HG03159 (cell line): ENCODE measurements around the gene CRIP3.
"Not testable (repeated sequence)": the region's sequence is repeated elsewhere in the genome, so short reads cannot be mapped to it uniquely, and the experiment has no call there.

Source experiments
- ATAC-seq: cut with Tn5 transposase; IDR thresholded peaks from one replicate; pipeline ENCODE4 v1.9.1; 2021; ENCODE audit warnings: mild to moderate bottlenecking, moderate library complexity; ENCODE audit not compliant: unreplicated experiment

CRIP3 gene, protein sequence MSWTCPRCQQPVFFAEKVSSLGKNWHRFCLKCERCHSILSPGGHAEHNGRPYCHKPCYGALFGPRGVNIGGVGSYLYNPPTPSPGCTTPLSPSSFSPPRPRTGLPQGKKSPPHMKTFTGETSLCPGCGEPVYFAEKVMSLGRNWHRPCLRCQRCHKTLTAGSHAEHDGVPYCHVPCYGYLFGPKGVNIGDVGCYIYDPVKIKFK

DNA sequence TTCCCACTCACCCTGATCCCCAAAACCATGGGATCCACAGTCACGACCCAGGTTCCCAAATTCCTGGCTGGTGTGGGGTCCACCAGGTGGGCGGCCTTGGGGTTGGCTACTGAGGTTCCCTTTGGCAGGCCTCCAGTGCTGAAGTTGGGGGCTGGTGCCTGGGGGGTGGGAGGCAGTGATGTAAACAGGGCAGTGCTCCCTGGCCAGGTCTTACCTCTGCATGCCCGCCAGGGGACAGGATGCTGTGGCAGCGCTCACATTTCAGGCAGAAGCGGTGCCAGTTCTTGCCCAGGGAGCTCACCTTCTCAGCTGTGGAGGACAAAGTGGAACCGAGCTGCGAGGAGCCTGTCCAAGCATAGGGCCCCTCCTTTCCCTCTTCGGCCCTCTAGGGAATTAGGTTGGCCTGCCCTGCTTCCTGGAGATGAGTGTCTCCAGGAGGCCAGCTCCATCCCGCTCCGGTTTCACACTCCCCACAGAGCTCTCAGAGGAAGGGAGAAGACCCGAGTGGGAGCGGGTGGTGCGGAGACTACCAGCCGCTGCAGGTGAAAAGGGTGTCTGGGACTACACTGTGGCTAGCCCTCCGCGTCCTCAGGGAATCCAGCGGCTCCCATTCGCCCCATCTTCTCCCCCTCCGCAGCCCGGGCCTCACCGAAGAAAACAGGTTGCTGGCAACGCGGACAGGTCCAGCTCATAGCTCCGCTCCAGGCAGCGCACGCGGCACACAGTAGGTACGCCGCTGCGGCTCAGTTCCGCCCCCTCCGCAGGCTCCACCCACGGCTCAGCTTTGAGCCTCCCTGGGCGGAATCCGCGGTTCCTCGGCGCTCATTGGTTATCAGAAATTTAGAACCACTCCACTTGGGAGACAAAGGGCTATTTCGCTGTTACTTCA is at the start of gene CRIP3:
Gene CRIP3 (minus strand): TSS at position 726 of the 889 bp plus-strand sequence. CDS start 34 bp downstream, at position 692.
- ATAC-seq: peak; percentile 53

DNA sequence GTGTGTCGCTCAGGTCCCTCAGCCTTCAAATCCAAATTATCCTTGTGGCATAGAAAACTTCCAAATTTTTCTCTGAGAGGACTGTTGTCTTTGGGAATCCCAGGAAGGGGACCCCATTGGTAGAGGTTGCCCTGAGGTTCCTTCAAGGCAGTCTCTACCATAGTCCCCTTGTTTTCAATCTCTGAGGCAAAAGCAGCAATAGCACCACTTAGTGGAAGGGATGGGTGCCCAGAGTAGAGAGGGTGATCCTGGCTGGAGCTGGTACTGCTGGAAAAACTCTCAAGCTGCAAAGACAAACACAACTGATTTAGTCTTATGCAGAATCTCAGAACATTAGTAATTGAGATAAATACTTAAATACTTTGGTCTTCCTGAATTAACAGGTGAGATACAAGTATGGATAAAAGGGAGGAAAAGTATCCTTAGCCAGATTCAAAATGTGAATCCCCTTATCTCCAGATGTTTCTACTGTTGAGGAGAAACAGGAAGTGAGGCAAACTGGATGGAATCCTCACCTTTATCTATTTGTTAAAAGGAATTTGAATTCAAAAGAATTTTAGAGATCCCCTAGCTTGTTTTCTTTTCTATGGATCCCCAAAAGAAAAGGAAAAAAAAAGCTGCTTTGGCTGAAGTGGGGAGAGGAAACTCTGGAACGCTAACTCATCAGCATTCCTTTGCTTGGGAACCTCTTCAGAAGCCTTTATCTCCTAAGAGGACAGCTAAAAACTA is 47.4 kb upstream of the CRIP3 start:
- no peak for ATAC-seq

DNA sequence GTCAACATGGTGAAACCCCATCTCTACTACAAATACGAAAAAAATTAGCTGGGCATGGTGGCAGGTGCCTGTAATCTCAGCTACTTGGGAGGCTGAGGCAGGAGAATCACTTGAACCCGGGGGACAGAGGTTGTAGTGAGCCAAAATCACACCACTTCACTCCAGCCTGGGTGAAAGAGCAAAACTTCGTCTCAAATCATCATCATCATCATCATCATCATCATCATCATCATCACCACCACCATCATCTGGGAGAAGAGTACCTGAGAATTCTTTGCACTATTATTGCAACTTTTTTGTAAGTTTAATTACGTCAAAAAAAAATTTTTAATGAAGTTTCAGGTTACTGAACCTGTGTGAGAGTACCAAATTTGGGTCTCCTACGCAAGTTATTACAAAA is 43.3 kb upstream of the CRIP3 start:
- not testable (repeated sequence) for ATAC-seq

DNA sequence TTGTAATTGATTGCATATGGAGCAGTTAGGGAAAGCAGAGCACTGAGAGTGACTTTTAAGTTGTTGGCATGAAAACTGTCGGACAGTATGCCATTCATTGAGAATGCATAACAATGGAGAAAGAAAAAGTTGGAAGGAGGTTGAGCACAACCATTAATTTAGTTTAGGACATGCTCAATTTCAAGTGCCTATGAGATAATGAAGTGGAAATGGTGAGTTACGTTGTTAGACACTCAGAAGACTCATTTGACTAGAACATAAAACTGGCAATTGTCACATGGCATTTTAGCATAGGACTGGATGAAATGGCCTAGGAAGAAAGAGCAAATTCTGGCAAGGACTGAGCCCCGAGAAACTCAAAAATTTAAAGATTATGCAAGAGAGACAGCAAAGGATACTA is 38.8 kb upstream of the CRIP3 start:
- no peak for ATAC-seq

DNA sequence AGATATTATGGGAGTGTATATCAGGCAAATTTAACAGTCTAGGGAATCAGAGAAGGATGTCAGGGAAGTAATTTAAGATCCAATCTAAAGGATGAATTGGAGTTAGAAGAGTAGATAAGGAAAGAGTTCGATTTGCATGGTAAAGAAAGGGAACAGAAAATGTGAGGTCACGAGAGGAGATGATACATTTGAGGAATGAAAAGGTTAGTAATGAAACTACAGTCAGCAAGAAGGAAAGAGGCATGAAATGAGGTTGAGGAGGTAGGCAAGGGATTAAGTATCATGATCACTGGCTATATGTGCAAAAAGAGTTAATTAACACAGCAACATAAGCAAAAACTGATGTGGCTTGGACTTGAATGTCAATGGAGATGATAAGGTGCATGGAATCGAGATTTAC is 38.4 kb upstream of the CRIP3 start:
- ATAC-seq: no peak

DNA sequence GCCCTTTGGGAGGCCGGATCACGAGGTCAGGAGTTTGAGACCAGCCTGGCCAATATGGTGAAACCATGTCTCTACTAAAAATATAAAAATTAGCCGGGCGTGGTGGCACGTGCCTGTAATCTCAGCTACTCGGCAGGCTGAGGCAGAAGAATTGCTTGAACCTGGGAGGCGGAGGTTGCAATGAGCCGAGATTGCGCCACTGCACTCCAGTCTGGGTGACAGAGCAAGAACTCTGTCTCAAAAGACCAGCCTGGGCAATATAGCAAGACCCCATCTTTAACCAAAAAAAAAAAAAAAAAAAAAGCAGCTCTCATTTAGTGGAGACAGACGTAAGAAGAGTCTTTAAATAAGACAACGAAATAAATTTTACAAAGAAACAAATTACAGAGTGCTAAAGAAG is 37.6 kb upstream of the CRIP3 start:
- ATAC-seq: not testable (repeated sequence)

DNA sequence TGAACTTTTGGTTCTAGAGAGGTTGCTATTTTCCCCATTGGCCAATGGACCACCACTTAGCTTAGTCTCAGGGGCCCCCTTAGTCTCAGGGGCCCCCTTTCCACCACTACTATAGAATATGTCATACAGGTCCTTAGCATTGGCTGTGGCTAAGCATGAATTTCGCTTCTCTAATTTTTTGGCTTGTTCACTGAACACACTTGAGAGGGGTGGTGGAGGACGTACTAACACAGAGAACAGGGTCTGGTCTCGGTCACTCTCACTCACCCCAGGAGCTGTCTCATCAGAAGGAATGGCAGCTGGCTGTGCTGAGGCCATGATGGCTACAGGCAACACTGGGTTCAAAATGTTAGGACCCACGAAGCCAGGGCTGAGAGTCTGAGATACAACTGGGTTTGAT is 30.5 kb upstream of the CRIP3 start:
- peak; percentile 77 for ATAC-seq

DNA sequence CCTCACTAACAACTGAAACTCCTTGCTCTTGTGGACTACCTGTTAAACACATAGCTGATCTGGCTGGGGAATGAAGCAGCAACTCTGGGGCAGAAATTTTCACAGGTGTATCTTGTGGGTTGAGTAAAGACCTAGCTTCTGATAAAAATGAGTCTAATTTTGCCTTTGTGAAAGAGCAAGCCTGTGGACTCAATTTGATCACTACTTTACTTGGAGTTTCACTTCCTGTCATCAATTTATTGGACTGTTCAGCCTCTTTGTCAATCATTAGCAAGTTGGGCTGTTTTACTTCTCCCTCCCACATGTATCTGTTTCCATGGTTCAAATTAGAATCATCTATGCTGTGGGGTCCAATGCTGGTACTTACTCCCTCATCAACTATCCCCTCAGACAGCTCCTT is 29.6 kb upstream of the CRIP3 start:
- peak; percentile 45 for ATAC-seq

DNA sequence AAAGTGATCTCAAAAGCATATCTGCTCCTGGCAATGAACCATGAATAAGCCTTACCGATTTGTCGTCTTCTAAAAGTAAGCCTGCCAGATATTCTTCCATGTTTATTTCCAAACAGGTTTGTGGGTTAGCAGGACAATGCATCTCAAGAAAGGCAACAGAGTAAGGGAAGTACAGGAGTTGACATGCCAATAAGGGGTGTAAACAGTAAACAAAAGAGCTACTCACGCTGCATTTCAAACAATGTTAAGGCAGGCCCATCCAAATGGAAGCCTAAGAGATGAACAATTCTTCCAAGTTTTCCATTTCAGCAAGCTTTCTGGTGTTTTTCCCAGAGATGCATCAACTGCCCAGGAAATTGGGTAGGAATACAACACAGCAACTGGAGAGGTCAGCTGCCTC is 27.8 kb upstream of the CRIP3 start:
- ATAC-seq: no peak

DNA sequence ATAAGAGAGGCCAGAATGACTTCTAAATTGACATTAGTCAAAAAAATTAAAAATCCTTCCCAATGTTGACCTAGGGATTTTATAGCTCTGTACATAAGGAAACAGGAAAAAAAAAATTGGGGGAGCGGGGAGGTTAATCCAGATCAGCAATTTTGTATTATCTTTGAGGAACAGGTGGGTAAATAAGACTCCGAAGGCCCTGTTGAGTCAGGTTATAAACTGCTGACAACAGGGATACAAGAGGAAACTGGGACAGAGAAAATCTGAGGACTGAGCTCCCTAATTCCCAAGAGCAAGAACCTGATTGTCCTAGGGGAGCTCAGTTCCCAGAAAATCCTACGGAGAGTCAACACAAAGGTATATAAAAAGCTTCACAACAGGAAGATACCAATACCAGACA is 26.8 kb upstream of the CRIP3 start:
- no peak for ATAC-seq

DNA sequence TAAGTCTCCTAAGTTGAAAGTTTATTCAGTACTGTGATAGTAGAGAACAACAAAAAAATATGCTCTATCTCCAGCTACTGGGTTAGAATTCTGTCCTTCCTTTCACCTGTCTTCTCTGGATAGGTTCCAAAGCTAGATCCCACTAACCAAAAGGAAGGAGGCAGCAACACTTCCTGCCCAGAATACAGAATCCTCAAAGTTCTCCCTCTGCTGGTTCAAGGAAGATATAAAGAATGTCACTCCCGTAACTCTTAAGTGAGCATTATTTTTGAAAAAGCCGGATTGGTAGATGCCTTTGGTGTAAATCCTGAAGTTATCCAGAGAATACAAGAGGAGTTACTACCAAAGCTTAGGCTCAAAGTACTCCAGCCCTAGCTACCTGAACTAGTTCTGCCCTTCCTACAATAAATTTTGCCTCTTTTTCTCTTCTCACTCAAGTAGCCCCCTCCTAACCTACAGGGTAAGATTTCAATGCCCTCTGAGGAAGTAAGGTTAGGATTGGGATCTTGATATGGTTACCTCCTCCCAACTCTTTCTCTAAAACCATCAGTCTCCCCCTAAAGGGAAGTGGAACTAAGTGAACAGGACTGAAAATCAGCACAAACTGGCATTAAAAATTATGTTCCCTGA is 26.0 kb upstream of the CRIP3 start:
- no peak for ATAC-seq

DNA sequence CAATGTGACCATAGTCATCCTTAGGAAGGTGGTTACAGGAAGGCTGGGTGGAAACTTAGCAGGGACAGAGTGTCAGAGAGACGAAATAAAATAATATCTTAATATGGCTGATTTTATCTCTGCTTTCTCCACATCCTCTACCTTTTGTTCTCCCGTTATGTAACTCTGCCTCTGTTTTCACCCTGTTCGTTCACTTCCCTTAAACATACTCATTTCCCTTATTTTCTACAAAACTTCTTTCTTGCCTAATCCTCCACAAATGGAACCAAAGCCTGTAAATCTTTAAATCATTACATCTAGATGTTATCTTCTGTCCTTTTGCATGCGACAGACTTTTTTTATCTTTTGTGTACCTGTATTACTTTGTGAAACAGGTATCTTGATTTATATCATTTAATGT is 23.3 kb upstream of the CRIP3 start:
- ATAC-seq: no peak

DNA sequence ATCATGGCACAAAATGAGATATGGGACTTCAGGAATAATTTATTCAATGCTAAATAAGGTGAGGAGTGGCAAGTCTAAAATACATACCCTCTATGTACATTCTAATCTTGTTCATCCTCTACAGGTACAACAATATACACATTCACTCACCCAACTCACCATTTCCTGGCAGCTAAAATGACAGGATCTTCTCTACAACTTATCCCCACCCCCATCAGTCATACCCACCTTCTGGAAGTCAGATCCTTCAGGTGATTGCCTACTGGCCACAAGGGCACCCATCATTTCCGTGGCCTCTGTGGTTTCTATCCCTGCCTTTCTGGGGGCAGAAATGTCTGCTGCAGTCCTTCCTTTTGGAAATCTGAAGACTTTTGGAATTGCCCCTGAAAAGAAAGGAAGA is 22.8 kb upstream of the CRIP3 start:
- ATAC-seq: no peak

DNA sequence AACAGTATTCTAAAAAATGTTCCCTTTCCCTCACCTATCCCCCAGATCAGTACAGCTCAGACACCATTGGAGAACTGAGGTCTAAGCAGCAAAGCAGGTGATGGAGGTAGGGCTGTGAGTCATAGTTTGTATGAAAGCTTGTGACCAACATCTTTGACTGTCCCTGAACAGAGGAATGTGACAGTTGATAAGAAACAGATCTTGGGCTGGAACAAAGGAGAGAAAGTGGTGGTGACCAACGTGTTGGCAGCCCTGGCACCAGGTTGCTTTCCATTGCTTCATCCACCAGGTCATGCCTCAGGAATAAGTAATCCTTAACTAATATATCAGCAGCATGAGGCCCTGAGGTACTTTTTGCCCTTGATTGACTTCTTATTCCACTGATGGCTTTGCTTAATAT is 19.9 kb upstream of the CRIP3 start:
- no peak for ATAC-seq

DNA sequence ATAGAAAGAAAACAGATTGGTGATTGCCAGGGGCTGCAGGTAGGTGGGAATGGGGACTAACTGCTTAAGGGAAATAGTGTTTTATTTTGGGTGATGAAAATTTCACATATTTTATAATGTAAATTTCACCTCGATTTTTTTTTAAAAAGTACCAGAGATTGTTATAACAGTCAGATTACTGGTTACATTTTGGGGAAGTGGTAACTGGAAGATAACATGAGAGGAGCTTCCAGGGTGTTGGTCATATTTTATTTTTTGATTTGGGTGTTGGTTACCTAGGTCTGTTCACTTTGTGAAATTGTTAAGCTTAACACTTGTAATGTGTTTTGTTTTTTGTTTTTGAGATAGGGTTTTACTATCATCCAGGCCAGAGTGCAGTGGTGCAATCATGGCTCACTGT is 17.2 kb upstream of the CRIP3 start:
- no peak for ATAC-seq

DNA sequence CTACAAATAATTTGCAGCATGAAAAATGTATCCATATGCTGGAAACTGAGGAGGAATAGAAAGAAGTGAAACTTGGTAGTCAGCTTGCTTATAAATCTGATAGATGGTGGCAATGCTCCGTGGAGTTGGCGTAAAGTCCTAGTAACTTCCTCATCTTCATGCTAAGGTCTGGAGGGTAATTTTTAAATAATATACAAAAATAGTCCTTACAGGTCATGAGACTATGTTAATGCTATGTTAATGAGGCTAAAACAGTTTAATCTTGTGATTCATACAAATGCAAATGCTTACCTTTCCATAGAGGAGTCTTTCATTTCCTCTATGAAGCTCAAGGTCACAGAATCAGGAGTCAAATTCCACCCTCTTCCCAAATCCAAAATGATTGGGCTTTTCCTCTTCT is 9.4 kb upstream of the CRIP3 start:
- ATAC-seq: no peak

DNA sequence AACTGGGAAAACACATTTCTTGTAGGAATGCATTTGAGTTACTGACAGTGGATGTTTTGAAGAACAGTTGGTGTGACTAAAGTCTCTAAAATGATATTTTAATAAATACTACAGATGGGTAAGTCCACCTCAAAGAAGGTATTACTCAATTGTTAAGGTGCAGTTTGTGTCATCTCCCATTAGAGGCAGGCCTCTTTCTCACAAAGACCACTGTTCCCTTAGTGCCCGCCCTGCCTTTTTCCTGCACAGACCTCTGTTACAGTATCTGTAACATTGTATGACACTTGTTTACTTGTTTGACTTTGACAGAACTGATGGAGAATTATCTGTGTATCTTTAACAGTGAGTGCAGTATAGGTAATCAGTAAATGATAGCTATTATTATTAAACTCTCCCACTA is 5.2 kb upstream of the CRIP3 start:
- no peak for ATAC-seq

DNA sequence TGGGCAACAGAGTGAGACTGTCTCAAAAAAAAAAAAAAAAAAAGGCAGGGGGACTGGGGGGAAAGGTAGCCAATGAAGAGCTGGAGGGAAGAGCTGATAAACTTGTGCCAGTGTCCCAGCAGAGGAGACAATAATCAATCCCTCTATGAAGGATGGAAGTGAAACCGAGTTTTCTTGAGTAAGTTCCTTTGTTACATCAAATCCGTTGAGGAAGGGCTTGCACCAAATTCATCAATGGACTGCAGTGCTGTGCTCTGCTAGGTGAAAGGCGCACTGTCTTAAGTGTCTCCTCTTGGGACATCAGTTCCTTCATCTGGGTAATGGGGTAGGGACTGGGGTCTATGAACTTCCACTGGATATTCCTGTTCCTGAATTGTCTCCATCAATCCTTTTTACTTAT is 3.0 kb upstream of the CRIP3 start:
- ATAC-seq: no peak

DNA sequence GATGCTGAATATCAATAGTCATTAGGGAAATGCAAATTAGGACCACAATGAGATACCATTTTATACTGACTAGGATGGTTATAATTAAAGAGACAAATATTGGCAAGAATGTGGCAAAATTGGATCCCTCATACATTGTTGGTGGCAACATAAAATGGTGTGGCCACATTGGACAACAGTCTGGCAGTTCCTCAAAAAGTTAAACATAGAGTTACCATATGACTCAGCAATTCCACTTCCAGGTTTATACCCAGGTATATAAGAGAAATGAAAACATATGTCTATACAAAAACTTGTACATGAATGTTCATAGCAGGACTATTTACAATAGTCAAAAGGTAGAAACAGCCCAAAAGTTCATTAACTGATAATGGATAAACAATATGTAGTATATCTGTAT is 2.0 kb upstream of the CRIP3 start:
- ATAC-seq: no peak

DNA sequence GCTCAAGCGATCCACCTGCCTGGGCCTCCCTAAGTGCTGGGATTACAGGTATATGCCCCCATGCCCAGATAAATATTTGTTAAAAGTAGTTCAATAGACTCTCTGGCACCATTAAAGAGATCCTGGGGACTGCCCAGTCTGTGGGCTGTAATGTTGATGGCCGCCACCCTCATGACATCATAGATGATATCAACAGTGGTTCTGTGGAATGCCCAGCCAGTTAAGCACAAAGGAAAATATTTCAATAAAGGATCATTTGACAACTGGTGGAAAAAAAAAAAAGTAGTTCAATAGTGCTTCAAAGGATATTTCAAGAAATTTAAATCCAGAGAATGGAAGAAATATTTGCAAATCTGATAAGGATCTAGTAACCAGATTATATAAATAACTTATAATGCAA is 1.5 kb upstream of the CRIP3 start:
- ATAC-seq: no peak

DNA sequence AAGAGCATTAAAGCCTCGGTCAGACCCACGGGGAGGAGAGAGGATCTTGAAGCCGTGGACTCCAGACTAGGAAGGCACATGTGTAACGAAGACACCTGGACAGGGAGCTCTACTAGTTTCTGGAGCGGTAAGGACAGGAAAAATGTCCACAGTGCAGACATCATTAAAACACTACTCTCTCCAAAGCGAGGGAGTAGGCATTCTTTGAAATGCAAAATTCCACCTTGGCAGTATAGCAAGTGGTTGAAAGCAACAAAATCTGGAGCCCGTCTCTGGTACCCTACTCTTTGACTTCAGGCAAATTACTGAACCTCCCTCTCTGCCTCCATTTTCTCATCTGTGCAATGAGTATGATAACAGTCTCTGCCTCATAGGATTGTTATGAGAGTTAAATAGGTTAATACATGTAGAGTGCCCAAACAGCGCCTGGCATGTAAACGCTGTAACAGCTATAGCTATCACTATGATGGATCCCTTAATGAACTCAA is 408 bp upstream of the CRIP3 start:
- no peak for ATAC-seq
